Upper lobe of right lung (tissue), 1 donor: ENCODE measurements around the gene E4F1. TPM values are rescaled to one million over a fixed set of nuclear protein-coding genes. Genes with fewer than 3 reads are reported as not detected.
"Not testable (repeated sequence)": the region's sequence is repeated elsewhere in the genome, so short reads cannot be mapped to it uniquely, and the experiment has no call there.

Experiments
- ATAC-seq: fragments of 200-7000 bp; cut with Tn5 transposase; one replicate; pipeline ENCODE4 v1.9.1; 2020; ENCODE audit warnings: mild to moderate bottlenecking, moderate library complexity
- DNase-seq: peaks from one replicate; pipeline ENCODE4 v3.0.0-alpha.2; 2020
- H3K27ac ChIP-seq: fragments of 200-600 bp; one replicate; pipeline ENCODE4 v1.8.0; 2022
- H3K27me3 ChIP-seq: fragments of 200-600 bp; one replicate; pipeline ENCODE4 v1.8.0; 2022; ENCODE audit warnings: mild to moderate bottlenecking
- H3K36me3 ChIP-seq: fragments of 200-600 bp; one replicate; pipeline ENCODE4 v1.8.0; 2022
- H3K4me1 ChIP-seq: fragments of 200-600 bp; one replicate; pipeline ENCODE4 v1.8.0; 2022
- H3K4me3 ChIP-seq: fragments of 200-600 bp; one replicate; pipeline ENCODE4 v1.8.0; 2022; ENCODE audit warnings: mild to moderate bottlenecking
- H3K9me3 ChIP-seq: fragments of 200-600 bp; one replicate; pipeline ENCODE4 v1.8.0; 2022
- CTCF ChIP-seq: fragments of 200-600 bp; IDR thresholded peaks from one replicate; pipeline ENCODE4 v1.8.0; 2022; ENCODE audit warnings: antibody characterized with exemption
- intact Hi-C: fragments of 100-400 bp; cut with DNase I; formaldehyde crosslinking; loops from one replicate; pipeline ENCODE4 v1.11.0; 2022
- total RNA-seq: library from RNA; stranded (reverse); fragmentation: NEBNext Ultra II Directional; extraction: Animal tissue kit (Norgen Biotek cat#: 25700); gene quantifications from one replicate; pipeline ENCODE4 v1.2.1, GENCODE V29; 2021
- donor health status: DM: no; HTN: yes; CAD: no; lungs with severe emphysema.

Gene E4F1
- total RNA-seq, 1 donor from 2014 or later: 22.6 TPM

- peak; percentile 6 for ATAC-seq
- H3K4me1 ChIP-seq: peaks cover 17% of the 10 kb centered on the region
- no peak for TF ChIP-seq CTCF
Measured at GRCh38 chr16:2237493-2238149, 14.2 kb downstream of the E4F1 start.

GRCh38 chr16:2238150-2238837 is 14.9 kb downstream of the E4F1 start:
- no peak for TF ChIP-seq CTCF
- DNase-seq (no peak), ATAC-seq (peak; percentile 3)
- intact Hi-C loops: no loop called here
- no peaks in the 10 kb centered on the region for H3K9me3 ChIP-seq
- H3K36me3 ChIP-seq: peaks cover 40% of the 10 kb centered on the region
- peaks cover 24% of the 10 kb centered on the region for H3K27me3 ChIP-seq
- no peak overlapping the region for H3K4me3 ChIP-seq
- H3K4me1 ChIP-seq: peaks cover 17% of the 10 kb centered on the region
- no peak overlapping the region for H3K27ac ChIP-seq

More at GRCh38 chr16:2237493-2238149, 14.2 kb downstream of the E4F1 start:
- intact Hi-C loops: no loop called here
- no peak overlapping the region for H3K4me3 ChIP-seq
- peaks cover 40% of the 10 kb centered on the region for H3K36me3 ChIP-seq
- no peak overlapping the region for H3K27ac ChIP-seq
- DNase-seq: no peak
- H3K9me3 ChIP-seq: no peaks in the 10 kb centered on the region
- H3K27me3 ChIP-seq: peaks cover 24% of the 10 kb centered on the region

GRCh38 chr16:2238838-2239675 is 15.7 kb downstream of the E4F1 start:
- intact Hi-C loops: no loop called here
- Histone ChIP-seq H3K36me3 (peaks cover 38% of the 10 kb centered on the region), H3K4me1 (peaks cover 17% of the 10 kb centered on the region), H3K4me3 (no peak overlapping the region), H3K27me3 (peaks cover 24% of the 10 kb centered on the region), H3K27ac (no peak overlapping the region), H3K9me3 (no peaks in the 10 kb centered on the region)
- DNase-seq (no peak), ATAC-seq (peak; percentile 5)
- no peak for TF ChIP-seq CTCF

- H3K27ac ChIP-seq, H3K9me3 ChIP-seq, DNase-seq, intact Hi-C loops, ATAC-seq, H3K4me3 ChIP-seq: not testable (repeated sequence)
- Histone ChIP-seq H3K36me3 (peaks cover 38% of the 10 kb centered on the region), H3K27me3 (peaks cover 24% of the 10 kb centered on the region), H3K4me1 (peaks cover 17% of the 10 kb centered on the region)
Measured at GRCh38 chr16:2240331-2240730, 16.9 kb downstream of the E4F1 start.

GRCh38 chr16:2242598-2242997 is 19.2 kb downstream of the E4F1 start:
- intact Hi-C loops: no loop called here
- TF ChIP-seq CTCF: no peak
- Histone ChIP-seq H3K9me3 (no peaks in the 10 kb centered on the region), H3K4me1 (peaks cover 2% of the 10 kb centered on the region), H3K27me3 (peaks cover 4% of the 10 kb centered on the region), H3K27ac (no peak overlapping the region), H3K4me3 (no peak overlapping the region), H3K36me3 (peaks cover 49% of the 10 kb centered on the region)
- no peak for ATAC-seq
- DNase-seq: no peak
